Gastrocnemius medialis (tissue), 4 donors: ENCODE data around the gene ZFP3. TPM values are rescaled to one million over a fixed set of nuclear protein-coding genes. Genes with fewer than 3 reads are reported as not detected.

Experiments used
- ATAC-seq, 2 donors: fragments of 150-250 bp; one replicate each; pipeline ENCODE4 v1.9.1; 2016
- DNase-seq, 2 donors: peaks; one replicate each; pipeline ENCODE4 v3.0.0-alpha.2; 2019
- H3K27ac ChIP-seq, 4 donors: fragments of 200-600 bp; sonication (generic); 1 replicate in 1 of 4; 2 replicates in 3 of 4; pipeline ENCODE4 v1.5.1; 2016 to 2018; ENCODE audit warnings: mild to moderate bottlenecking in 2 of 4, moderate library complexity in 1 of 4
- H3K27me3 ChIP-seq, 3 donors: fragments of 200-600 bp; sonication (generic) in 2 of 3; 1 replicate in 1 of 3; 2 replicates in 2 of 3; pipeline versions ENCODE4 v1.5.1 to v1.6.0; 2016 to 2019; ENCODE audit warnings: mild to moderate bottlenecking in 1 of 3, moderate library complexity in 1 of 3
- H3K36me3 ChIP-seq, 2 donors: fragments of 200-600 bp; sonication (generic) in 1 of 2; one replicate each; pipeline ENCODE4 v1.5.1; 2017 to 2018
- H3K4me1 ChIP-seq, 2 donors: fragments of 200-600 bp; sonication (generic) in 1 of 2; one replicate each; pipeline ENCODE4 v1.5.1; 2016 to 2017; ENCODE audit warnings: mild to moderate bottlenecking in 2 of 2
- H3K4me3 ChIP-seq, 4 donors: fragments of 200-600 bp; sonication (generic) in 3 of 4; 1 replicate in 1 of 4; 2 replicates in 3 of 4; pipeline ENCODE4 v1.5.1; 2016 to 2019; ENCODE audit warnings: mild to moderate bottlenecking in 2 of 4
- H3K9me3 ChIP-seq, 3 donors: fragments of 200-600 bp; sonication (generic) in 2 of 3; 1 replicate in 1 of 3; 2 replicates in 2 of 3; pipeline ENCODE4 v1.5.1; 2016 to 2019
- POLR2A ChIP-seq, 2 donors: fragments of 450-650 bp; IDR thresholded peaks; one replicate each; pipeline ENCODE4 v1.6.1; 2017; ENCODE audit warnings: antibody characterized with exemption in 2 of 2, mild to moderate bottlenecking in 2 of 2, moderate library complexity in 2 of 2
- in situ Hi-C, 4 donors: fragments of 200-750 bp; cut with MboI; loops; one replicate each; pipeline versions ENCODE4 v1.15.0 to v1.8.0; 2017; ENCODE audit warnings: low sequenced_read_pairs in 4 of 4
- intact Hi-C: fragments of 100-400 bp; cut with DNase I; formaldehyde crosslinking; loops from one replicate; pipeline ENCODE4 v1.15.1; 2023; ENCODE audit warnings: low total_unique reads
- total RNA-seq, 4 donors: library from RNA; depleted of rRNA; stranded (reverse); fragments of >200 nt; gene quantifications; one replicate each; pipeline versions ENCODE4 v1.1.0 to v1.2.3, GENCODE V29; 2016
- TF ChIP-seq, protein P1 (sequence below), 5 experiments: fragments of 450-650 bp in 3 of 5; fragments of 200-600 bp in 2 of 5; sonication (generic) in 2 of 5; IDR thresholded peaks in 4 of 5; conservative IDR thresholded peaks in 1 of 5; 1 replicate in 4 of 5; 2 replicates in 1 of 5; pipeline ENCODE4 v1.5.1; 2016 to 2019; ENCODE audit warnings: antibody characterized with exemption in 5 of 5, mild to moderate bottlenecking in 3 of 5, moderate library complexity in 3 of 5

ZFP3 gene
- total RNA-seq, 4 donors from 2014 or later: 6.1 to 11.4 (median 7.6) TPM

DNA sequence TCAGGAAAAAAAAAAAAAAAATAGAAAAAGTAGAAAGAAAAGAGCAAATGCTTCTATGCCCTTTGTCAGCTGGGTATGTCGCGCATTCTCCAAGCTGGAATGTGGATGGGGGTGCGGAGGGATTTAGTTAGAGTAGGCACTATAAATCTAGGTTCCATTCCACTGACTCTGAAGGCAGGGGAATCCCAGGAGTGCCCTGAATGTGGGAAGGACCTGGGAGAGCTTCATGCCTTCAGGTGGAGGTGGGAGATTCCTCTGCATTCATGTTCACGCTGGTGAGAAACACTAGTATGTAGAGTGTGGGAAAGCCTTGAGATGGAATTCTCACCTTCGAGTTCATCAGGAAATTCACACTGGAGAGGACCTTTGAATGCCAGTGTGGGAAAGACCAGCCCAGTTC is 21.0 kb downstream of the ZFP3 start:
- H3K36me3 ChIP-seq: peaks cover 0 to 6% of the 10 kb centered on the region in 2 donors
- ATAC-seq: no peak
- peaks cover 0 to 3% of the 10 kb centered on the region in 2 donors for H3K4me1 ChIP-seq
- in situ Hi-C loops (no loop called here), intact Hi-C loops (no loop called here)
- TF ChIP-seq, protein P1, sequence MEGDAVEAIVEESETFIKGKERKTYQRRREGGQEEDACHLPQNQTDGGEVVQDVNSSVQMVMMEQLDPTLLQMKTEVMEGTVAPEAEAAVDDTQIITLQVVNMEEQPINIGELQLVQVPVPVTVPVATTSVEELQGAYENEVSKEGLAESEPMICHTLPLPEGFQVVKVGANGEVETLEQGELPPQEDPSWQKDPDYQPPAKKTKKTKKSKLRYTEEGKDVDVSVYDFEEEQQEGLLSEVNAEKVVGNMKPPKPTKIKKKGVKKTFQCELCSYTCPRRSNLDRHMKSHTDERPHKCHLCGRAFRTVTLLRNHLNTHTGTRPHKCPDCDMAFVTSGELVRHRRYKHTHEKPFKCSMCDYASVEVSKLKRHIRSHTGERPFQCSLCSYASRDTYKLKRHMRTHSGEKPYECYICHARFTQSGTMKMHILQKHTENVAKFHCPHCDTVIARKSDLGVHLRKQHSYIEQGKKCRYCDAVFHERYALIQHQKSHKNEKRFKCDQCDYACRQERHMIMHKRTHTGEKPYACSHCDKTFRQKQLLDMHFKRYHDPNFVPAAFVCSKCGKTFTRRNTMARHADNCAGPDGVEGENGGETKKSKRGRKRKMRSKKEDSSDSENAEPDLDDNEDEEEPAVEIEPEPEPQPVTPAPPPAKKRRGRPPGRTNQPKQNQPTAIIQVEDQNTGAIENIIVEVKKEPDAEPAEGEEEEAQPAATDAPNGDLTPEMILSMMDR (IDR thresholded peaks at IDR 0.05 in 4 of 5, conservative IDR thresholded peaks at IDR 0.05 in 1 of 5): no peak
- TF ChIP-seq POLR2A (IDR thresholded peaks at IDR 0.05): no peak
- H3K4me3 ChIP-seq: no peak overlapping the region
- H3K9me3 ChIP-seq: peaks cover 7 to 30% (median 12%) of the 10 kb centered on the region in 3 donors
- H3K27me3 ChIP-seq: no peaks in the 10 kb centered on the region
- no peak overlapping the region for H3K27ac ChIP-seq
- no peak for DNase-seq

DNA sequence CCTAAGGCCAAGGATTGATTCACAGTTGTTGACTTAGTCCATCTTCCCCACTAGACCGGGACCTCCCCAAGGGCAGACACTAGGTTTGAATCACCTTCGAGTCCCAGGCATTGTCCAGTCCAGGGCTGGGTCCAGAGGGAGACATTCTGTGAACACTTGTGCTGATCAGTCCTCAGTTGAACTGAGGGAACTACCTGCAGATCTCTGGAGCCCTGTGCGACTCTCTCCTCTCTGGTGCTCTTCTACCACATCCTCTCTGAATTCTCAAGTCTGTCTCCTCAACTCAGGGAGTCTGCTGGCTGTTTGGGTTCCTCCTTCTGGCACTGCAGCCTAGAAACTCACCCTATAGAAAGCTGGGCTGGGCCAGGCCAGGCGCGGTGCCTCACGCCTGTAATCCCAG is 22.6 kb downstream of the ZFP3 start:
- TF ChIP-seq, protein P1 (IDR thresholded peaks at IDR 0.05 in 4 of 5, conservative IDR thresholded peaks at IDR 0.05 in 1 of 5): no peak
- no peak for TF ChIP-seq POLR2A (IDR thresholded peaks at IDR 0.05)
- Histone ChIP-seq H3K4me3 (no peak overlapping the region), H3K4me1 (peaks cover 0 to 3% of the 10 kb centered on the region in 2 donors), H3K27ac (no peak overlapping the region), H3K27me3 (no peaks in the 10 kb centered on the region), H3K36me3 (peaks cover 0 to 2% of the 10 kb centered on the region in 2 donors), H3K9me3 (peaks cover 0 to 16% (median 0%) of the 10 kb centered on the region in 3 donors)
- ATAC-seq (no peak), DNase-seq (no peak)
- in situ Hi-C loops: no loop called here
- intact Hi-C loops: no loop called here

DNA sequence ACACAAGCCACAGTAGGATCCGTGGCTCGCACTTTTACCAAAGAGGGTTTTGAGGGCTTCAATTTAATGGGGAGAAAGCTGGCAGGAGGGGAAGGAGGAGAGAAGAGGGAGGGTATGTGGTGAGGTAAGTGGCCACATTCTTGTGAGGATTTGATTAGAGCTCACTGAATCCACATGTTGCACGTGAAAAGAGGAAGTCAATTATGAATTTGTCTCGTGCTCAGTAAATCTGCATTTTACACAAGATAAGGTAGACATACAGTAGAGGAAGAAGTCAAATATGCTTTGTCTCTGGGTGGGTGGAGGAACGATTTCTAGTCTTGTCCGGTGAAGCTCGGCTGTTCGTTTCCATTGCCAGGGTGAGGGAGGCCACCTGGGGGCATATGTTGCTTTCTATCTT is 32.5 kb downstream of the ZFP3 start:
- no peak for ATAC-seq
- H3K9me3 ChIP-seq: no peaks in the 10 kb centered on the region
- H3K27ac ChIP-seq: peak overlapping the region; percentile 87 to 94 (median 89)
- TF ChIP-seq POLR2A (IDR thresholded peaks at IDR 0.05): no peak
- TF ChIP-seq, protein P1 (IDR thresholded peaks at IDR 0.05 in 4 of 5, conservative IDR thresholded peaks at IDR 0.05 in 1 of 5): no peak
- H3K27me3 ChIP-seq: peaks cover 14 to 18% (median 15%) of the 10 kb centered on the region in 3 donors
- H3K36me3 ChIP-seq: peaks cover 3 to 40% of the 10 kb centered on the region in 2 donors
- DNase-seq: no peak
- in situ Hi-C loops (no loop called here), intact Hi-C loops (loop anchor here (5.0 kb wide), 1 partner anchor 81 kb away; the partner anchor contains the start of gene ZNF594)
- H3K4me1 ChIP-seq: peaks cover 14 to 15% of the 10 kb centered on the region in 2 donors
- peak overlapping the region; percentile 90 to 95 (median 93) for H3K4me3 ChIP-seq

DNA sequence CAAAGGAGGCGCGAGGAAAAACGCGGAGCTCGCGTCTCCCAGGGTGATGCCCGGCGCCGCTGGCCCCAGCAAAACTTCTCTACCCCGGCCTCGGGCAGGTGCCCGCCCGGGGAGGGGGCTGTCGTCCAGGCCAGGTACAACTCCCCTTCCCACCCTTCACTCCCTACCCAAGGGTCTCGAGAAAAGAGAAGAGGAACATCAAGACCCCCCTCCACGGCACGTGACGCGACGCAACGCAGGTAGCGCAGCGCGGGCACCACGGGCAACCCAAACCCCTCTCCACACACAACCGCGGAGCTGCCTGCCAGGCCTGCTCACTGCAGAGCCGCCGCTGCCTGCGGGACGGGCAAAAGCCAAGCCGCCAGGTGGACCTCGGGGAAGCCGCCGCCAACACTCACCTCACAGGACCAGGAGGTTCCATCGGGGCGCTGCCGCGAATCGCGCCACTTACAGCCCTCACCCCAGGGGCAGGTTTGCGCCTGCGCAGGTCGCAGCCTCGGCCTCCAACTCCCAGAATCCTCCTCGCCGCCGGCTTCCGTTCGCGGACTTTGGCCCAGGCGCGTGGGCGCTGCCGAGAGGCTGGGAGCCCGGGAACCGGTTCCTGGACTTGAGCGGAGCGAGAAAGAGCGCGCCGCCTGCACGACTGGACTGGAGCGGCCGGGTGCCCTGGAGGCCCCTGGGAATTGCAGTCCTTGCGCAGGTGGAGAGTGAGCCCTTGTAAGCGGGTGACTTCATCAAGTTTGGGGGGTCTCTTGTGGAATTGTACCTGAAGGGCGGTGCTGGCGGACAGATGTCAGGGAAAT is 33.3 kb downstream of the ZFP3 start, which contains the start of gene ZNF232:
Gene ZNF232, minus strand, starts transcription at position 477 of the 803 bp plus-strand sequence. Its CDS starts 56 bp downstream, at position 421.
- in situ Hi-C loops: no loop called here
- TF ChIP-seq, protein P1 (IDR thresholded peaks at IDR 0.05 in 4 of 5, conservative IDR thresholded peaks at IDR 0.05 in 1 of 5): no peak
- TF ChIP-seq POLR2A (IDR thresholded peaks at IDR 0.05): peak; percentile 72 to 74

More for the DNA sequence above, 33.3 kb downstream of the ZFP3 start, which contains the start of gene ZNF232:
- H3K36me3 ChIP-seq: peaks cover 0 to 33% of the 10 kb centered on the region in 2 donors
- peaks cover 14 to 15% of the 10 kb centered on the region in 2 donors for H3K4me1 ChIP-seq
- intact Hi-C loops: loop anchor here (1.0 to 5.0 kb wide), 2 partner anchors 33 to 81 kb away; partner anchors contain the start of genes ZFP3 and ZNF594
- ATAC-seq (peak; percentile 87 to 94), DNase-seq (peak; percentile 90 to 93)
- H3K9me3 ChIP-seq: no peaks in the 10 kb centered on the region
- peak within 1 kb of the TSS; percentile 87 to 94 (median 89) for H3K27ac ChIP-seq
- peak within 1 kb of the TSS; percentile 90 to 95 (median 93) for H3K4me3 ChIP-seq
- peaks cover 22 to 24% (median 23%) of the 10 kb centered on the region in 3 donors for H3K27me3 ChIP-seq
